Spleen (tissue), 11 donors: Measurements from ENCODE around the gene L3MBTL3. TPM values are rescaled to one million over a fixed set of nuclear protein-coding genes. Genes with fewer than 3 reads are reported as not detected.

Source experiments
- DNase-seq: peaks from one replicate; pipeline ENCODE4 v3.0.0-alpha.2; 2020
- H3K27ac ChIP-seq, 8 donors: fragments of 200-600 bp; sonication (generic) in 7 of 8; 1 replicate in 4 of 8; 2 replicates in 4 of 8; pipeline versions ENCODE4 v1.5.0 to v1.8.0; 2016 to 2021; ENCODE audit warnings: inconsistent platforms in 4 of 8, mild to moderate bottlenecking in 4 of 8, moderate library complexity in 1 of 8
- H3K27me3 ChIP-seq, 7 donors: fragments of 200-600 bp; sonication (generic) in 6 of 7; replicated peaks in 1 of 7; 1 replicate in 4 of 7; 2 replicates in 3 of 7; pipeline versions ENCODE4 v1.5.0 to v1.8.0; 2016 to 2021; ENCODE audit warnings: inconsistent platforms in 3 of 7, mild to moderate bottlenecking in 1 of 7
- H3K36me3 ChIP-seq, 6 donors: fragments of 200-600 bp; sonication (generic) in 5 of 6; 1 replicate in 4 of 6; 2 replicates in 2 of 6; pipeline versions ENCODE4 v1.5.0 to v1.8.0; 2016 to 2021; ENCODE audit warnings: inconsistent platforms in 2 of 6
- H3K4me1 ChIP-seq, 6 donors: fragments of 200-600 bp; sonication (generic) in 5 of 6; 1 replicate in 3 of 6; 2 replicates in 3 of 6; pipeline versions ENCODE4 v1.5.0 to v1.8.0; 2016 to 2021; ENCODE audit warnings: inconsistent platforms in 3 of 6
- H3K4me3 ChIP-seq, 8 donors: fragments of 200-600 bp; sonication (generic) in 7 of 8; 1 replicate in 4 of 8; 2 replicates in 4 of 8; pipeline versions ENCODE4 v1.5.0 to v1.8.0; 2016 to 2021; ENCODE audit warnings: inconsistent platforms in 4 of 8, mild to moderate bottlenecking in 4 of 8, moderate library complexity in 2 of 8
- H3K9me3 ChIP-seq, 8 donors: fragments of 200-600 bp; sonication (generic) in 7 of 8; 1 replicate in 4 of 8; 2 replicates in 4 of 8; pipeline versions ENCODE4 v1.5.0 to v1.8.0; 2016 to 2021; ENCODE audit warnings: inconsistent platforms in 4 of 8
- CTCF ChIP-seq, 11 experiments: fragments of 200-600 bp in 7 of 11; fragments of 450-650 bp in 4 of 11; sonication (generic) in 4 of 11; IDR thresholded peaks in 8 of 11; conservative IDR thresholded peaks in 3 of 11; 1 replicate in 7 of 11; 2 replicates in 4 of 11; pipeline versions ENCODE4 v1.4.0 to v1.8.0; 2016 to 2021; ENCODE audit warnings: antibody characterized with exemption in 11 of 11, inconsistent platforms in 4 of 11, mild to moderate bottlenecking in 1 of 11
- POLR2A ChIP-seq, 3 donors: fragments of 450-650 bp; IDR thresholded peaks; one replicate each; pipeline ENCODE4 v1.5.1; 2017; ENCODE audit warnings: antibody characterized with exemption in 3 of 3, mild to moderate bottlenecking in 1 of 3
- POLR2AphosphoS5 ChIP-seq, 3 donors: sonication (generic); formaldehyde crosslinking; IDR thresholded peaks; one replicate each; pipeline ENCODE4 v1.5.1; 2017; ENCODE audit warnings: antibody characterized with exemption in 3 of 3
- WGBS, 5 donors: extraction: QIAGEN DNeasy Blood & Tissue Kit in 3 of 5; methylation state at CpG; one replicate each; pipeline versions ENCODE4 v1.1.5 to v1.1.7; 2013 to 2018; 5-methylcytosine and 5-hydroxymethylcytosine counted together
- intact Hi-C: fragments of 100-400 bp; cut with DNase I; formaldehyde crosslinking; loops from one replicate; pipeline ENCODE4 v1.15.0; 2023; ENCODE audit warnings: low total_unique reads
- polyA plus RNA-seq, 3 donors: library from polyadenylated mRNA; stranded (reverse); fragments of 200-250 nt; gene quantifications; one replicate each; pipeline ENCODE4 v1.2.1, GENCODE V29; 2013
- total RNA-seq, 7 donors: library from RNA; depleted of rRNA in 3 of 7; stranded (reverse); fragments of >200 nt in 3 of 7; fragmentation: NEBNext Ultra II Directional in 4 of 7; extraction: Animal tissue kit (Norgen Biotek cat#: 25700) in 4 of 7; gene quantifications; one replicate each; pipeline versions ENCODE4 v1.1.0 to v1.2.1, GENCODE V29; 2016 to 2021
- donor health status: healthy with polysubstance abuse.
- donor health status: DM: no; HTN: no; CAD: no; lungs with moderate emphysema.
- donor health status: DM: no; HTN: no; CAD: no.
- donor health status: Bipolar disorder and iron deficiency.
- donor health status: healthy.
- donor health status: DM: no; HTN: no; CAD: no.
- donor health status: DM: yes; HTN: yes; CAD: no.

The L3MBTL3 gene
- total and polyA plus RNA-seq, 10 donors = 7.0 to 45.6 (median 26.0) TPM

GRCh38 chr6:130099119-130099518 is 80.7 kb downstream of the L3MBTL3 start:
- no peak overlapping the region for H3K4me3 ChIP-seq
- 82 to 98% (median 93%) methylated on average over 3 of the region's 3 CpGs for WGBS, 5 donors
- H3K27ac ChIP-seq = no peak overlapping the region
- peaks cover 0 to 100% (median 31%) of the 10 kb centered on the region in 6 donors for H3K36me3 ChIP-seq
- intact Hi-C loops = no loop called here
- no peak for DNase-seq
- no peaks in the 10 kb centered on the region for H3K4me1 ChIP-seq
- no peaks in the 10 kb centered on the region for H3K9me3 ChIP-seq
- H3K27me3 ChIP-seq = no peaks in the 10 kb centered on the region
- TF ChIP-seq POLR2A (IDR thresholded peaks at IDR 0.05) (no peak), POLR2AphosphoS5 (IDR thresholded peaks at IDR 0.05) (no peak), CTCF (IDR thresholded peaks at IDR 0.05 in 8 of 11, conservative IDR thresholded peaks at IDR 0.05 in 3 of 11) (no peak)

GRCh38 chr6:130105996-130106704 is 87.8 kb downstream of the L3MBTL3 start:
- 61 to 70% (median 65%) methylated on average over 4 of the region's 4 CpGs for WGBS, 5 donors
- TF ChIP-seq CTCF (IDR thresholded peaks at IDR 0.05 in 8 of 11, conservative IDR thresholded peaks at IDR 0.05 in 3 of 11) (no peak), POLR2A (IDR thresholded peaks at IDR 0.05) (no peak), POLR2AphosphoS5 (IDR thresholded peaks at IDR 0.05) (no peak)
- intact Hi-C loops = no loop called here
- Histone ChIP-seq H3K27me3 (no peaks in the 10 kb centered on the region), H3K4me1 (peaks cover 0 to 20% (median 0%) of the 10 kb centered on the region in 6 donors), H3K4me3 (no peak overlapping the region), H3K27ac (peak overlapping the region in 3 of 8 donors; percentile 2 to 30 (median 14)), H3K9me3 (peaks cover 0 to 6% (median 2%) of the 10 kb centered on the region in 8 donors), H3K36me3 (peaks cover 0 to 83% (median 5%) of the 10 kb centered on the region in 6 donors)
- DNase-seq = no peak

GRCh38 chr6:130107710-130108109 is 89.3 kb downstream of the L3MBTL3 start:
- H3K27ac ChIP-seq = no peak overlapping the region
- H3K9me3 ChIP-seq = peaks cover 0 to 6% (median 2%) of the 10 kb centered on the region in 8 donors
- H3K4me3 ChIP-seq = no peak overlapping the region
- intact Hi-C loops = no loop called here
- WGBS, 5 donors = 89 to 100% (median 100%) methylated on average over 1 of the region's 1 CpG
- H3K4me1 ChIP-seq = peaks cover 0 to 20% (median 0%) of the 10 kb centered on the region in 6 donors
- DNase-seq = no peak
- TF ChIP-seq POLR2A (IDR thresholded peaks at IDR 0.05) = no peak
- no peak for TF ChIP-seq CTCF (IDR thresholded peaks at IDR 0.05 in 8 of 11, conservative IDR thresholded peaks at IDR 0.05 in 3 of 11)
- TF ChIP-seq POLR2AphosphoS5 (IDR thresholded peaks at IDR 0.05) = no peak
- peaks cover 0 to 81% (median 5%) of the 10 kb centered on the region in 6 donors for H3K36me3 ChIP-seq
- H3K27me3 ChIP-seq = no peaks in the 10 kb centered on the region

- peaks cover 0 to 6% (median 2%) of the 10 kb centered on the region in 8 donors for H3K9me3 ChIP-seq
- peaks cover 3 to 42% (median 9%) of the 10 kb centered on the region in 6 donors for H3K4me1 ChIP-seq
- intact Hi-C loops = no loop called here
- H3K36me3 ChIP-seq = peaks cover 0 to 59% (median 0%) of the 10 kb centered on the region in 6 donors
- no peak overlapping the region for H3K27ac ChIP-seq
- TF ChIP-seq POLR2A (IDR thresholded peaks at IDR 0.05) (no peak), CTCF (IDR thresholded peaks at IDR 0.05 in 8 of 11, conservative IDR thresholded peaks at IDR 0.05 in 3 of 11) (no peak)
- WGBS, 5 donors = 92 to 96% (median 94%) methylated on average over 1 of the region's 1 CpG
- H3K27me3 ChIP-seq = no peaks in the 10 kb centered on the region
- DNase-seq = no peak
- H3K4me3 ChIP-seq = no peak overlapping the region
Measured at GRCh38 chr6:130111031-130111430, 92.7 kb downstream of the L3MBTL3 start.
